ENCODE results near the gene KCP. TPM values are rescaled to one million over a fixed set of nuclear protein-coding genes. Genes with fewer than 3 reads are reported as not detected.

The KCP gene
- total and polyA plus RNA-seq, 10 of the 15 experiments (the other 5 are each of a cell fraction or from before 2014, with no cell fraction given), result 0.05 to 7.8 (median 2.5) TPM

- TF ChIP-seq MEF2B (IDR thresholded peaks at IDR 0.05; ENCODE audit: partially characterized antibody, poor library complexity, severe bottlenecking) (peak; percentile 53), NR2C1 (IDR thresholded peaks at IDR 0.05) (peak; percentile 45; the same call in 1 of the 2 replicates), TBL1XR1 (IDR thresholded peaks at IDR 0.05; ENCODE audit: low read depth, low read length) (0 out of 2 replicates have a peak, but pooled peaks have one; percentile 21), EZH2 (IDR thresholded peaks at IDR 0.05; ENCODE audit: borderline replicate concordance, control insufficient read depth, low read depth, low read length) (no peak), RUNX3 (IDR thresholded peaks at IDR 0.05; ENCODE audit: low read length) (peak; percentile 94), PAX8 (IDR thresholded peaks at IDR 0.05) (no peak), USF1 (IDR thresholded peaks at IDR 0.05; ENCODE audit: borderline replicate concordance, extremely low read length, insufficient read depth, low read depth, low read length) (no peak), LARP7 (IDR thresholded peaks at IDR 0.05) (peak; percentile 60), YBX1 (IDR thresholded peaks at IDR 0.05) (no peak), SMAD1 (IDR thresholded peaks at IDR 0.05; ENCODE audit: low read depth, partially characterized antibody) (no peak), PKNOX1 (IDR thresholded peaks at IDR 0.05) (0 out of 2 replicates have a peak, but pooled peaks have one; percentile 5), ETV6 (conservative IDR thresholded peaks at IDR 0.05 in 1 of 2, IDR thresholded peaks at IDR 0.05 in 1 of 2; ENCODE audit: borderline replicate concordance in 1 of 2, low read depth in 1 of 2) (peak in 1 of 2 experiments; percentile 68; a peak in 1 of 4 replicates), E4F1 (IDR thresholded peaks at IDR 0.05; ENCODE audit: borderline replicate concordance, partially characterized antibody) (no peak), STAT3 (IDR thresholded peaks at IDR 0.05; ENCODE audit: low read depth, low read length) (no peak), GATAD2B (conservative IDR thresholded peaks at IDR 0.05; ENCODE audit: low read depth) (peak; percentile 75), WRNIP1 (IDR thresholded peaks at IDR 0.05; ENCODE audit: borderline replicate concordance, low read depth, low read length) (no peak), KAT2A (conservative IDR thresholded peaks at IDR 0.05; ENCODE audit: control insufficient read depth, low read depth, low read length) (no peak), SMC3 (IDR thresholded peaks at IDR 0.05; ENCODE audit: borderline replicate concordance, low read length) (peak; percentile 78), NRF1 (conservative IDR thresholded peaks at IDR 0.05; ENCODE audit: low read depth, low read length) (no peak), NFYB (IDR thresholded peaks at IDR 0.05; ENCODE audit: insufficient read depth, low read depth, low read length) (no peak), NBN (IDR thresholded peaks at IDR 0.05) (peak; percentile 64; the same call in 1 of the 2 replicates), PAX5 (IDR thresholded peaks at IDR 0.05; ENCODE audit: borderline replicate concordance, low read depth, low read length) (peak; percentile 79; the same call in 1 of the 2 replicates), POLR2AphosphoS2 (IDR thresholded peaks at IDR 0.05; ENCODE audit: low read depth, low read length) (no peak), STAT1 (conservative IDR thresholded peaks at IDR 0.05) (0 out of 2 replicates have a peak, but pooled peaks have one; percentile 23), EP300 (IDR thresholded peaks at IDR 0.05; ENCODE audit: borderline replicate concordance in 1 of 2, control insufficient read depth in 1 of 2, low read depth in 2 of 2, low read length in 2 of 2) (no peak; a peak in 1 of 4 replicates), PML (IDR thresholded peaks at IDR 0.05; ENCODE audit: low read length) (no peak)
These were observed 26.7 kb downstream of the KCP start (continued) for GRCh38 chr7:128883622-128884448.

Data from GM12878 (cell line).